ENCODE measurements around the gene RIMS1. TPM values are rescaled to one million over a fixed set of nuclear protein-coding genes. Genes with fewer than 3 reads are reported as not detected.
A peak's percentile ranks its signal among the peaks of the same experiment; 100 is the strongest.

RIMS1 gene
- total RNA-seq, 1 donor from 2014 or later, result 6.3 TPM

DNA sequence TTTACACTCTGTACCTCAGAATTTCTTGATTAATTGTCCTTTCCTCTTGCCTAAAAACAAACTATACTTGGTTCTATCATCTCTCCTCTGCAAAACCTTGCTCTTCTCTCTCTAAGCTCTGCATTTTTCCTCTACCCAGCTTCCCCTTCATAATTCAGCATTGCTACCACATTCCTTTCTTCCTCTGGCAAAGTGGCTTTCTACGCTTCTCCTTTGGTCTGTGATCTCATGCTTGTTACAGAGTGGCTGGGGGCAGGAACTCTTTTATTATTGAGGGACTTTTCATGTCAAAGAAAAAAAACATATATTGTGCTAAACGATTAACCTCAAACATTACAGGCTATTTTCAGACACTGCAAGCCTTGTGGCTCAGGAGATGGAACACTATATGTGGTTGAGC, 402.2 kb downstream of the RIMS1 start:
- Mint-ChIP-seq H3K9me3 (no peaks in the 10 kb centered on the region), H3K27me3 (ENCODE audit: low read depth) (no peaks in the 10 kb centered on the region), H3K36me3 (no peaks in the 10 kb centered on the region), H3K4me3 (no peak overlapping the region), H3K4me1 (peaks cover 27% of the 10 kb centered on the region), H3K27ac (peak overlapping the region; percentile 7)
- TF ChIP-seq, protein P1, sequence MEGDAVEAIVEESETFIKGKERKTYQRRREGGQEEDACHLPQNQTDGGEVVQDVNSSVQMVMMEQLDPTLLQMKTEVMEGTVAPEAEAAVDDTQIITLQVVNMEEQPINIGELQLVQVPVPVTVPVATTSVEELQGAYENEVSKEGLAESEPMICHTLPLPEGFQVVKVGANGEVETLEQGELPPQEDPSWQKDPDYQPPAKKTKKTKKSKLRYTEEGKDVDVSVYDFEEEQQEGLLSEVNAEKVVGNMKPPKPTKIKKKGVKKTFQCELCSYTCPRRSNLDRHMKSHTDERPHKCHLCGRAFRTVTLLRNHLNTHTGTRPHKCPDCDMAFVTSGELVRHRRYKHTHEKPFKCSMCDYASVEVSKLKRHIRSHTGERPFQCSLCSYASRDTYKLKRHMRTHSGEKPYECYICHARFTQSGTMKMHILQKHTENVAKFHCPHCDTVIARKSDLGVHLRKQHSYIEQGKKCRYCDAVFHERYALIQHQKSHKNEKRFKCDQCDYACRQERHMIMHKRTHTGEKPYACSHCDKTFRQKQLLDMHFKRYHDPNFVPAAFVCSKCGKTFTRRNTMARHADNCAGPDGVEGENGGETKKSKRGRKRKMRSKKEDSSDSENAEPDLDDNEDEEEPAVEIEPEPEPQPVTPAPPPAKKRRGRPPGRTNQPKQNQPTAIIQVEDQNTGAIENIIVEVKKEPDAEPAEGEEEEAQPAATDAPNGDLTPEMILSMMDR (IDR thresholded peaks at IDR 0.05; ENCODE audit: unreplicated experiment), result no peak
- DNase-seq (ENCODE audit: low spot score in 2 of 2, unreplicated experiment in 2 of 2), result no peak

DNA sequence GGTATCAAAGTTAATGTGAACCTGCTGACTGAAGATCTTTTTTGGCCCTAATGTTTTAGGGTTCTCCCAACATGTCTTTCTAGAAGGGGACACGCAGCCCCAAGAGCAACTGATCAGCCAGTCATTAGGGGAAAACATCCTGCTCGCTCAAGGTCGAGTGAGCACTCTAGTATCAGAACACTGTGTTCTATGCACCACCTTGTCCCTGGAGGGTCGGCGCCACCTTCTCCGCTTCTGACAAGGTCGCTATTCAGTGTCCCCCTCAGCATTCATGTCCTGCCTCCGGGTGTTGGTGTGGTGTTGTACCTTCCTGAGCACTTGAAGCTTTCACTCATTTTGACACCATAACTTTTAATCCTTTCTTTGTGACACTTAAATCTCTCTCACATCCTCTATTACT, 404.3 kb downstream of the RIMS1 start:
- H3K4me1 Mint-ChIP-seq, result peaks cover 27% of the 10 kb centered on the region
- H3K4me3 Mint-ChIP-seq, result no peak overlapping the region
- no peak overlapping the region for H3K27ac Mint-ChIP-seq
- no peak for DNase-seq (ENCODE audit: low spot score in 2 of 2, unreplicated experiment in 2 of 2)
- no peaks in the 10 kb centered on the region for H3K27me3 Mint-ChIP-seq (ENCODE audit: low read depth)
- TF ChIP-seq, protein P1 (IDR thresholded peaks at IDR 0.05; ENCODE audit: unreplicated experiment), result no peak
- H3K36me3 Mint-ChIP-seq, result no peaks in the 10 kb centered on the region
- no peaks in the 10 kb centered on the region for H3K9me3 Mint-ChIP-seq

- Mint-ChIP-seq H3K36me3 (no peaks in the 10 kb centered on the region), H3K27ac (no peak overlapping the region), H3K4me3 (no peak overlapping the region), H3K4me1 (peaks cover 7% of the 10 kb centered on the region), H3K27me3 (ENCODE audit: low read depth) (no peaks in the 10 kb centered on the region), H3K9me3 (no peaks in the 10 kb centered on the region)
- TF ChIP-seq, protein P1 (IDR thresholded peaks at IDR 0.05; ENCODE audit: unreplicated experiment), result no peak
- no peak for DNase-seq (ENCODE audit: low spot score in 2 of 2, unreplicated experiment in 2 of 2)
Measured at GRCh38 chr6:72296375-72296774, 410.0 kb downstream of the RIMS1 start.

GRCh38 chr6:72305971-72306370, 419.6 kb downstream of the RIMS1 start:
- Mint-ChIP-seq H3K36me3 (no peaks in the 10 kb centered on the region), H3K4me1 (no peaks in the 10 kb centered on the region), H3K27me3 (ENCODE audit: low read depth) (no peaks in the 10 kb centered on the region), H3K9me3 (no peaks in the 10 kb centered on the region), H3K27ac (no peak overlapping the region), H3K4me3 (no peak overlapping the region)
- TF ChIP-seq, protein P1 (IDR thresholded peaks at IDR 0.05; ENCODE audit: unreplicated experiment), result no peak
- DNase-seq (ENCODE audit: low spot score in 2 of 2, unreplicated experiment in 2 of 2), result no peak

DNA sequence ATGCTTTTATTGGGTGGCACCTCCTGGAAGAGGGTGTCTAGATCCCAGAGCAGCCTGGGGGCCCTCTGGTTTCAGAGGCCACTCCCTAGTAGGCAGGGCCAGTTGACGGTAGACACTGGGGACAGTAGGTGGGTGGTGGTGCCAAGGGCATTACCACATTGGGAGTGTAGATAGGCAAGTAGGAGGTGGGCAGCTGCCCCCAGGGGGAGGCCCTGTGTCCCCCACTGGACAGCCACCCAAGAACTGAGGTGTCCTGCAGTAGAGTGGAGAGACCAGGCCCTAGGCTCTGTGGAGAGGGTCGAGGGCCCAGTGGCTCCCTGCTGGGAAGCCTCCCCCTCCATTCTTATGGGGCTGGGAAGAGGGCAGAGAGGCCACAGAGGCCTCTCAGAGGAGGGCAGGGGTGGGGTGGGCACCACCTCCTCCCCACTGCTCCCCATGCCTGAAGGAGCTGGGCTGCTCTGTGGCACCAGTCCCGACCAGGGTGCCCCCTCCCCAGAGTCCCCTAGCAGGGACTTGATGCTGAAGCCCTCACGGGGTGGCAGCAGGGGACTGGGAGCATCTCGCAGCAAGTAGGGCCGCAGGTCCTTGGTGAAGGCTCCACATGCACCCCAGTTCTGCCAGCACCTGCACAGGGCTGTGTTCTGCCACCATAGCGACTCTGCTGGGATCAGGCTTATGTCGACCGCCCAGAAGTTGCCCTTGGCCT, 430.5 kb downstream of the RIMS1 start:
- TF ChIP-seq, protein P1 (IDR thresholded peaks at IDR 0.05; ENCODE audit: unreplicated experiment), result no peak
- Mint-ChIP-seq H3K27me3 (ENCODE audit: low read depth) (no peaks in the 10 kb centered on the region), H3K9me3 (no peaks in the 10 kb centered on the region)

More for the DNA sequence above, 430.5 kb downstream of the RIMS1 start:
- no peaks in the 10 kb centered on the region for H3K4me1 Mint-ChIP-seq
- no peak overlapping the region for H3K4me3 Mint-ChIP-seq
- no peaks in the 10 kb centered on the region for H3K36me3 Mint-ChIP-seq
- no peak overlapping the region for H3K27ac Mint-ChIP-seq
- no peak for DNase-seq (ENCODE audit: low spot score in 2 of 2, unreplicated experiment in 2 of 2)

All from mesothelial cell of epicardium (in vitro differentiated cells).